Keratinocyte (primary cell): ENCODE data around the gene SMARCC1.

Experiments used
- CTCF ChIP-seq, 3 experiments: IDR thresholded peaks in 1 of 3; conservative IDR thresholded peaks in 1 of 3; optimal IDR thresholded peaks in 1 of 3; 2 replicates in 2 of 3; 3 replicates in 1 of 3; pipeline versions ENCODE3 to v1.5.1; 2011; ENCODE audit warnings: low read length in 3 of 3, mild to moderate bottlenecking in 3 of 3, moderate library complexity in 2 of 3, control low read depth in 1 of 3, inconsistent platforms in 1 of 3; ENCODE audit not compliant: insufficient read depth in 2 of 3; ENCODE audit errors: extremely low read depth in 1 of 3
- EZH2 ChIP-seq: IDR thresholded peaks from one replicate; pipeline ENCODE4 v1.6.1; 2012; ENCODE audit warnings: inconsistent platforms, mild to moderate bottlenecking, low read length, moderate library complexity

GRCh38 chr3:47794544-47794943 is 12.9 kb upstream of the SMARCC1 start:
- TF ChIP-seq CTCF (optimal IDR thresholded peaks at IDR 0.05 in 1 of 3, IDR thresholded peaks at IDR 0.05 in 1 of 3, conservative IDR thresholded peaks at IDR 0.05 in 1 of 3; ENCODE audit: extremely low read depth in 1 of 3, insufficient read depth in 2 of 3, low read length in 3 of 3) (no peak), EZH2 (no peak)
